Measurements from ENCODE around the gene LMCD1. TPM values are rescaled to one million over a fixed set of nuclear protein-coding genes. Genes with fewer than 3 reads are reported as not detected.

LMCD1 gene
- total RNA-seq, 2 experiments from 2014 or later: 0.47 TPM; not detected in 1

DNA sequence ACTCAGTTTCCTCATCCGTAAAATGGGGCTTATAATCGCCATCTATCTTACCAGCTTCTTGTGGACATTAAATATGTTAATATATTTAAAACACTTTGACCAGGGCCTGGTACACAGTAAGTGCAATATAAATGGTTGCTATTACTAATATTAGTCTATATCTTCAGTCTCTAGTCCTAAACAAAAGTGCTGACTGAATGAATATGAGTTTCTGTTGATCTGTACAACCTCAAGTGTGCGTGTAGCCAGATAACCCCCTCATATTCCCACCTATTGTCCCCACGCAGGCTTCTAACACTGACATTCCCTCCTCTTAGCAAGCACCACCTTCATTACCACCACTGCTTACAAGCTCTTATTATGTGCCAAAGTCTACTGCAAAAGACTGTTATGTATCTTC lies 27.6 kb upstream of the LMCD1 start:
- Histone ChIP-seq H3K4me3 (ENCODE audit: low read depth, low read length, poor library complexity, severe bottlenecking) (no peak overlapping the region), H3K79me2 (ENCODE audit: insufficient read depth, low read depth, low read length) (no peaks in the 10 kb centered on the region), H3K9me3 (ENCODE audit: low read length) (no peaks in the 10 kb centered on the region), H3K36me3 (ENCODE audit: insufficient read depth, low read length) (no peaks in the 10 kb centered on the region), H3K4me2 (ENCODE audit: low read length) (no peak overlapping the region), H3K9me2 (ENCODE audit: insufficient read depth, low read length) (no peaks in the 10 kb centered on the region), H2AFZ (ENCODE audit: low read length) (no peak overlapping the region), H3K4me1 (ENCODE audit: insufficient read depth, low read length, poor library complexity, severe bottlenecking) (no peaks in the 10 kb centered on the region), H3K27ac (ENCODE audit: low read depth, low read length, poor library complexity, severe bottlenecking) (no peak overlapping the region), H4K20me1 (ENCODE audit: insufficient read depth, low read length) (no peaks in the 10 kb centered on the region)
- no peak for DNase-seq (ENCODE audit: low spot score)
- intact Hi-C loops (cut with micrococcal nuclease; ENCODE audit: unreplicated experiment): no loop called here
- no TSS peak for BruUV-seq (replicated peaks)
- TF ChIP-seq, protein P1, sequence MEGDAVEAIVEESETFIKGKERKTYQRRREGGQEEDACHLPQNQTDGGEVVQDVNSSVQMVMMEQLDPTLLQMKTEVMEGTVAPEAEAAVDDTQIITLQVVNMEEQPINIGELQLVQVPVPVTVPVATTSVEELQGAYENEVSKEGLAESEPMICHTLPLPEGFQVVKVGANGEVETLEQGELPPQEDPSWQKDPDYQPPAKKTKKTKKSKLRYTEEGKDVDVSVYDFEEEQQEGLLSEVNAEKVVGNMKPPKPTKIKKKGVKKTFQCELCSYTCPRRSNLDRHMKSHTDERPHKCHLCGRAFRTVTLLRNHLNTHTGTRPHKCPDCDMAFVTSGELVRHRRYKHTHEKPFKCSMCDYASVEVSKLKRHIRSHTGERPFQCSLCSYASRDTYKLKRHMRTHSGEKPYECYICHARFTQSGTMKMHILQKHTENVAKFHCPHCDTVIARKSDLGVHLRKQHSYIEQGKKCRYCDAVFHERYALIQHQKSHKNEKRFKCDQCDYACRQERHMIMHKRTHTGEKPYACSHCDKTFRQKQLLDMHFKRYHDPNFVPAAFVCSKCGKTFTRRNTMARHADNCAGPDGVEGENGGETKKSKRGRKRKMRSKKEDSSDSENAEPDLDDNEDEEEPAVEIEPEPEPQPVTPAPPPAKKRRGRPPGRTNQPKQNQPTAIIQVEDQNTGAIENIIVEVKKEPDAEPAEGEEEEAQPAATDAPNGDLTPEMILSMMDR (conservative IDR thresholded peaks at IDR 0.05; ENCODE audit: low read length): no peak
- ChIA-PET POLR2A (interaction anchor here (0.6 kb wide), 2 partner anchors 1006 to 1110 kb away, joined by 3 to 4 read pairs; no protein-coding TSS in a partner anchor), CTCF (ENCODE audit: unreplicated experiment) (no interaction called here)

DNA sequence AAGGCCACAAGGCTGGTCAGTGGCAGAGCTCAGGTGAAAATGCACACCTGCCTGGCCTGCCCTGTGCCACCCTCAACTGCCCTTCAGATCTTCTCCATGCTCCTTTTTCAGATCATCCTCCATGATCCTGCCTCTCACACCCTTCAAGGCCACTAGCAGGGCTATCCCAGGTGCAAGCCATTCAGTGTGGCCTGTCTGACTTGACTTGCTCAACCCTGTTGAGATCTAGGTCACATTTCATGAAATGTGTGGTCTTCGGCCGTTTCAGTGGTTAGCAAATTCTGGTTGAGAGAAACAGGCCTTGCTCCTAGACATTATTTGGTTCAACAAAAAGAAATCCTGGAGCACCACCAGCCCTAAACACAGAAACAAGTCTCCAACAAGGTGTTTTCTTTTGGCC lies 26.6 kb upstream of the LMCD1 start:
- H2AFZ ChIP-seq (ENCODE audit: low read length): no peak overlapping the region
- no peaks in the 10 kb centered on the region for H3K4me1 ChIP-seq (ENCODE audit: insufficient read depth, low read length, poor library complexity, severe bottlenecking)
- no peak for TF ChIP-seq EZH2phosphoT487 (IDR thresholded peaks at IDR 0.05; ENCODE audit: borderline replicate concordance, low read depth, low read length)
- TF ChIP-seq, protein P1 (conservative IDR thresholded peaks at IDR 0.05; ENCODE audit: low read length): no peak
- BruUV-seq (replicated peaks): no TSS peak
- intact Hi-C loops (cut with micrococcal nuclease; ENCODE audit: unreplicated experiment): no loop called here
- H4K20me1 ChIP-seq (ENCODE audit: insufficient read depth, low read length): no peaks in the 10 kb centered on the region
- ChIA-PET CTCF (ENCODE audit: unreplicated experiment) (no interaction called here), POLR2A (no interaction called here)
- H3K36me3 ChIP-seq (ENCODE audit: insufficient read depth, low read length): no peaks in the 10 kb centered on the region
- H3K9me2 ChIP-seq (ENCODE audit: insufficient read depth, low read length): no peaks in the 10 kb centered on the region
- H3K79me2 ChIP-seq (ENCODE audit: insufficient read depth, low read depth, low read length): no peaks in the 10 kb centered on the region
- DNase-seq (ENCODE audit: low spot score): no peak
- H3K4me3 ChIP-seq (ENCODE audit: low read depth, low read length, poor library complexity, severe bottlenecking): no peak overlapping the region
- H3K27ac ChIP-seq (ENCODE audit: low read depth, low read length, poor library complexity, severe bottlenecking): no peak overlapping the region
- H3K9me3 ChIP-seq (ENCODE audit: low read length): no peaks in the 10 kb centered on the region
- no peak overlapping the region for H3K4me2 ChIP-seq (ENCODE audit: low read length)

DNA sequence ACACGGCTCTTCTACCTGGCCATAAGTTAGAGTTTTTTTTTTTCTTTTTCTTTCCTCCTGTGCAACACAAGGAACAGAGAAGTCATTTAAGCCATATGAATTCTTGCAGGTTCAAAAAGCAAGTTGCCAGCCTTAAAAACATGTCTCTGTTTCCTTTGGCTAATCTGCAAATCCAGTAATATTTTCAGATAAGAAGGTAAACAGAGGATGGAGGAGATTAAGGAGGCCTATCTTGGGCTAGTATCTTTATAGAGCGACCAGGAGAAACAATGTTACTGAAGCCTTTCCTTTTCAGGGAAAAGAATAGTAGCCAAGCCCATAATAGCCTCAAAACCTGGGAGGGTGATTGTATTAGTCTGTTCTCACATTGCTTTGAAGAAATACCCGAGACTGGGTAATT lies 20.9 kb upstream of the LMCD1 start:
- Histone ChIP-seq H4K20me1 (ENCODE audit: insufficient read depth, low read length) (no peaks in the 10 kb centered on the region), H3K36me3 (ENCODE audit: insufficient read depth, low read length) (no peaks in the 10 kb centered on the region), H3K4me1 (ENCODE audit: insufficient read depth, low read length, poor library complexity, severe bottlenecking) (no peaks in the 10 kb centered on the region), H3K27ac (ENCODE audit: low read depth, low read length, poor library complexity, severe bottlenecking) (no peak overlapping the region), H2AFZ (ENCODE audit: low read length) (no peak overlapping the region), H3K9me2 (ENCODE audit: insufficient read depth, low read length) (no peaks in the 10 kb centered on the region), H3K4me3 (ENCODE audit: low read depth, low read length, poor library complexity, severe bottlenecking) (no peak overlapping the region), H3K79me2 (ENCODE audit: insufficient read depth, low read depth, low read length) (no peaks in the 10 kb centered on the region), H3K9me3 (ENCODE audit: low read length) (no peaks in the 10 kb centered on the region), H3K4me2 (ENCODE audit: low read length) (no peak overlapping the region)
- no peak for TF ChIP-seq EZH2phosphoT487 (IDR thresholded peaks at IDR 0.05; ENCODE audit: borderline replicate concordance, low read depth, low read length)
- TF ChIP-seq, protein P1 (conservative IDR thresholded peaks at IDR 0.05; ENCODE audit: low read length): no peak
- no peak for DNase-seq (ENCODE audit: low spot score)
- CTCF ChIA-PET (ENCODE audit: unreplicated experiment): no interaction called here
- intact Hi-C loops (cut with micrococcal nuclease; ENCODE audit: unreplicated experiment): no loop called here
- no TSS peak for BruUV-seq (replicated peaks)
- POLR2A ChIA-PET: no interaction called here
